Lower leg skin (tissue), 3 donors: ENCODE data around the gene ZNF513.

ENCODE experiments used
- CTCF ChIP-seq, 3 donors: fragments of 450-650 bp; IDR thresholded peaks; one replicate each; pipeline ENCODE4 v1.5.1; 2016; ENCODE audit warnings: antibody characterized with exemption in 3 of 3, mild to moderate bottlenecking in 3 of 3, moderate library complexity in 2 of 3
- POLR2A ChIP-seq, 2 donors: fragments of 450-650 bp; IDR thresholded peaks; one replicate each; pipeline ENCODE4 v1.6.1; 2016 to 2017; ENCODE audit warnings: antibody characterized with exemption in 2 of 2, mild to moderate bottlenecking in 1 of 2, moderate library complexity in 1 of 2

- TF ChIP-seq CTCF (IDR thresholded peaks at IDR 0.05) (no peak), POLR2A (IDR thresholded peaks at IDR 0.05) (no peak)
Measured at GRCh38 chr2:27350106-27350693, 30.3 kb downstream of the ZNF513 start.
